ENCODE measurements around the gene KCTD7.
"Not testable (repeated sequence)": the region's sequence is repeated elsewhere in the genome, so short reads cannot be mapped to it uniquely, and the experiment has no call there.

- TF ChIP-seq POLR2A (IDR thresholded peaks at IDR 0.05), result not testable (repeated sequence)
- TF ChIP-seq, protein P1, sequence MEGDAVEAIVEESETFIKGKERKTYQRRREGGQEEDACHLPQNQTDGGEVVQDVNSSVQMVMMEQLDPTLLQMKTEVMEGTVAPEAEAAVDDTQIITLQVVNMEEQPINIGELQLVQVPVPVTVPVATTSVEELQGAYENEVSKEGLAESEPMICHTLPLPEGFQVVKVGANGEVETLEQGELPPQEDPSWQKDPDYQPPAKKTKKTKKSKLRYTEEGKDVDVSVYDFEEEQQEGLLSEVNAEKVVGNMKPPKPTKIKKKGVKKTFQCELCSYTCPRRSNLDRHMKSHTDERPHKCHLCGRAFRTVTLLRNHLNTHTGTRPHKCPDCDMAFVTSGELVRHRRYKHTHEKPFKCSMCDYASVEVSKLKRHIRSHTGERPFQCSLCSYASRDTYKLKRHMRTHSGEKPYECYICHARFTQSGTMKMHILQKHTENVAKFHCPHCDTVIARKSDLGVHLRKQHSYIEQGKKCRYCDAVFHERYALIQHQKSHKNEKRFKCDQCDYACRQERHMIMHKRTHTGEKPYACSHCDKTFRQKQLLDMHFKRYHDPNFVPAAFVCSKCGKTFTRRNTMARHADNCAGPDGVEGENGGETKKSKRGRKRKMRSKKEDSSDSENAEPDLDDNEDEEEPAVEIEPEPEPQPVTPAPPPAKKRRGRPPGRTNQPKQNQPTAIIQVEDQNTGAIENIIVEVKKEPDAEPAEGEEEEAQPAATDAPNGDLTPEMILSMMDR (IDR thresholded peaks at IDR 0.05), result not testable (repeated sequence)
These were observed 22.3 kb downstream of the KCTD7 start for GRCh38 chr7:66651026-66651425.

Measured in thyroid gland (tissue), 4 donors.